Measurements from ENCODE around the gene GDI1. TPM values are rescaled to one million over a fixed set of nuclear protein-coding genes. Genes with fewer than 3 reads are reported as not detected.
"Not testable (repeated sequence)": the region's sequence is repeated elsewhere in the genome, so short reads cannot be mapped to it uniquely, and the experiment has no call there.

Gene GDI1
- total RNA-seq (2014; rRNA removed; shearing (Covaris generic)) (95.9 and 96.1 TPM in 2 replicates), polyA plus RNA-seq (2016; fragmentation: Nextera tagmentation; extraction: Ambion mirVana) (48.5 and 49.1 TPM in 2 replicates)
- long read RNA-seq, transcript GDI1-204 (11 exons, 2,474 nt): major isoform, 5 of 9 reads
- long read RNA-seq, partial matches to known transcripts: 1 of 9 reads
- long read RNA-seq, other reads (novel, unspliced or antisense): 2 of 9 reads

DNA sequence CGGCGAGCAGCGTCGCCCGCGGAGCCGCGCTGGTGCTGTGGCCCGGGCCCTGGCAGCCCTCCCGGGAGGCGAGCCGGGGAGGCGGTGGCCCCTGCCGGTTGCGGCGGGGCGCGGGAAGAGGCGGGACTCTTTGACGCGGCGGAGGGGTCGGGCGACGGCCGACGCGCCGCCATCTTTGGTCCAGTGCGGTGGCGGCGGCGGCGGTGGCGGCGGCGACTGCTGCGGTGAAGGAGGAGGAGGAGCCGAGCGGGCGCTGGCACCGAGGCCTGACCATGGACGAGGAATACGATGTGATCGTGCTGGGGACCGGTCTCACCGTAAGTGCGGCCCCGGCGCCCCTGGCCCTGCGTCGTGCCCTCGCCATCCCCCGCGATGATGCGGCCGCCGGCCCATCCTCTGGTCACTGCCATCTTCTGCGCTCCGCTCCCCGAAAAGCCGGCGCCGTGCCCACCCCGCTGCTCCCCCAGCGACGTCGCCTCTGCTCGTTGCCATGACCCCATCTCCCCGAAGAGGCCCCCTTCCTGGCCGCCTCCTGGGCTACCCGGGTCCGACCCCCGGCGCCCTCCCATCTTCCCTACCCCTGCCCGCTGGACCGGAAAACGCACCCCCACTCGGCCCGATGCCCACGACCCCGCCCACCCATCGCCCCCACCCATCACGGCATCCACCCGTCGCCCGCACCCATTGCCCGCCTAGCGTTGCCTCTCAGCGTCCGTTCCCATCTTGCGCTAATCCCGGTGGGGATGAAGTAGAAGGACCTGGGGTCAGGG lies at the start of gene GDI1:
Gene GDI1 (plus strand): TSS at position 172 of the 770 bp plus-strand sequence. CDS start 101 bp downstream, at position 273.
- Mint-ChIP-seq H3K9me3 (no peaks in the 10 kb centered on the region), H3K4me3 (peak within 1 kb of the TSS; percentile 85), H3K36me3 (ENCODE audit: low read depth) (peaks cover 34% of the 10 kb centered on the region), H3K27me3 (ENCODE audit: insufficient read depth, low read depth, poor library complexity) (peaks cover 2% of the 10 kb centered on the region), H3K27ac (peak within 1 kb of the TSS; percentile 74; the same call in 1 of the 2 replicates), H3K4me1 (peaks cover 16% of the 10 kb centered on the region)
- Histone ChIP-seq H3K4me1 (ENCODE audit: insufficient read depth) (no peaks in the 10 kb centered on the region), H3K36me3 (ENCODE audit: insufficient read depth) (no peaks in the 10 kb centered on the region), H3K4me3 (peak within 1 kb of the TSS; percentile 60), H3K9me2 (ENCODE audit: insufficient read depth) (no peaks in the 10 kb centered on the region), H3K4me2 (peak within 1 kb of the TSS; percentile 77), H3K27me3 (ENCODE audit: insufficient read depth) (no peaks in the 10 kb centered on the region), H3F3A (replicated peaks; ENCODE audit: low read depth) (no peaks in the 10 kb centered on the region), H3K79me2 (replicated peaks; ENCODE audit: insufficient read depth) (peaks cover 13% of the 10 kb centered on the region), H3K27ac (ENCODE audit: low read depth) (no peak within 1 kb of the TSS), H4K20me1 (replicated peaks; ENCODE audit: insufficient read depth) (no peaks in the 10 kb centered on the region), H2AFZ (no peak within 1 kb of the TSS)
- TF ChIP-seq, protein P1, sequence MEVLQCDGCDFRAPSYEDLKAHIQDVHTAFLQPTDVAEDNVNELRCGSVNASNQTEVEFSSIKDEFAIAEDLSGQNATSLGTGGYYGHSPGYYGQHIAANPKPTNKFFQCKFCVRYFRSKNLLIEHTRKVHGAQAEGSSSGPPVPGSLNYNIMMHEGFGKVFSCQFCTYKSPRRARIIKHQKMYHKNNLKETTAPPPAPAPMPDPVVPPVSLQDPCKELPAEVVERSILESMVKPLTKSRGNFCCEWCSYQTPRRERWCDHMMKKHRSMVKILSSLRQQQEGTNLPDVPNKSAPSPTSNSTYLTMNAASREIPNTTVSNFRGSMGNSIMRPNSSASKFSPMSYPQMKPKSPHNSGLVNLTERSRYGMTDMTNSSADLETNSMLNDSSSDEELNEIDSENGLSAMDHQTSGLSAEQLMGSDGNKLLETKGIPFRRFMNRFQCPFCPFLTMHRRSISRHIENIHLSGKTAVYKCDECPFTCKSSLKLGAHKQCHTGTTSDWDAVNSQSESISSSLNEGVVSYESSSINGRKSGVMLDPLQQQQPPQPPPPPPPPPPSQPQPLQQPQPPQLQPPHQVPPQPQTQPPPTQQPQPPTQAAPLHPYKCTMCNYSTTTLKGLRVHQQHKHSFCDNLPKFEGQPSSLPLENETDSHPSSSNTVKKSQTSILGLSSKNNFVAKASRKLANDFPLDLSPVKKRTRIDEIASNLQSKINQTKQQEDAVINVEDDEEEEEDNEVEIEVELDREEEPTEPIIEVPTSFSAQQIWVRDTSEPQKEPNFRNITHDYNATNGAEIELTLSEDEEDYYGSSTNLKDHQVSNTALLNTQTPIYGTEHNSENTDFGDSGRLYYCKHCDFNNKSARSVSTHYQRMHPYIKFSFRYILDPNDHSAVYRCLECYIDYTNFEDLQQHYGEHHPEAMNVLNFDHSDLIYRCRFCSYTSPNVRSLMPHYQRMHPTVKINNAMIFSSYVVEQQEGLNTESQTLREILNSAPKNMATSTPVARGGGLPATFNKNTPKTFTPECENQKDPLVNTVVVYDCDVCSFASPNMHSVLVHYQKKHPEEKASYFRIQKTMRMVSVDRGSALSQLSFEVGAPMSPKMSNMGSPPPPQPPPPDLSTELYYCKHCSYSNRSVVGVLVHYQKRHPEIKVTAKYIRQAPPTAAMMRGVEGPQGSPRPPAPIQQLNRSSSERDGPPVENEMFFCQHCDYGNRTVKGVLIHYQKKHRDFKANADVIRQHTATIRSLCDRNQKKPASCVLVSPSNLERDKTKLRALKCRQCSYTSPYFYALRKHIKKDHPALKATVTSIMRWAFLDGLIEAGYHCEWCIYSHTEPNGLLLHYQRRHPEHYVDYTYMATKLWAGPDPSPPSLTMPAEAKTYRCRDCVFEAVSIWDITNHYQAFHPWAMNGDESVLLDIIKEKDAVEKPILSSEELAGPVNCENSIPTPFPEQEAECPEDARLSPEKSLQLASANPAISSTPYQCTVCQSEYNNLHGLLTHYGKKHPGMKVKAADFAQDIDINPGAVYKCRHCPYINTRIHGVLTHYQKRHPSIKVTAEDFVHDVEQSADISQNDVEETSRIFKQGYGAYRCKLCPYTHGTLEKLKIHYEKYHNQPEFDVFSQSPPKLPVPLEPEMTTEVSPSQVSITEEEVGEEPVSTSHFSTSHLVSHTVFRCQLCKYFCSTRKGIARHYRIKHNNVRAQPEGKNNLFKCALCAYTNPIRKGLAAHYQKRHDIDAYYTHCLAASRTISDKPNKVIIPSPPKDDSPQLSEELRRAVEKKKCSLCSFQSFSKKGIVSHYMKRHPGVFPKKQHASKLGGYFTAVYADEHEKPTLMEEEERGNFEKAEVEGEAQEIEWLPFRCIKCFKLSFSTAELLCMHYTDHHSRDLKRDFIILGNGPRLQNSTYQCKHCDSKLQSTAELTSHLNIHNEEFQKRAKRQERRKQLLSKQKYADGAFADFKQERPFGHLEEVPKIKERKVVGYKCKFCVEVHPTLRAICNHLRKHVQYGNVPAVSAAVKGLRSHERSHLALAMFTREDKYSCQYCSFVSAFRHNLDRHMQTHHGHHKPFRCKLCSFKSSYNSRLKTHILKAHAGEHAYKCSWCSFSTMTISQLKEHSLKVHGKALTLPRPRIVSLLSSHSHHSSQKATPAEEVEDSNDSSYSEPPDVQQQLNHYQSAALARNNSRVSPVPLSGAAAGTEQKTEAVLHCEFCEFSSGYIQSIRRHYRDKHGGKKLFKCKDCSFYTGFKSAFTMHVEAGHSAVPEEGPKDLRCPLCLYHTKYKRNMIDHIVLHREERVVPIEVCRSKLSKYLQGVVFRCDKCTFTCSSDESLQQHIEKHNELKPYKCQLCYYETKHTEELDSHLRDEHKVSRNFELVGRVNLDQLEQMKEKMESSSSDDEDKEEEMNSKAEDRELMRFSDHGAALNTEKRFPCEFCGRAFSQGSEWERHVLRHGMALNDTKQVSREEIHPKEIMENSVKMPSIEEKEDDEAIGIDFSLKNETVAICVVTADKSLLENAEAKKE (CRISPR knock-in tag; IDR thresholded peaks at IDR 0.05): no peak
- TF ChIP-seq, protein P2, sequence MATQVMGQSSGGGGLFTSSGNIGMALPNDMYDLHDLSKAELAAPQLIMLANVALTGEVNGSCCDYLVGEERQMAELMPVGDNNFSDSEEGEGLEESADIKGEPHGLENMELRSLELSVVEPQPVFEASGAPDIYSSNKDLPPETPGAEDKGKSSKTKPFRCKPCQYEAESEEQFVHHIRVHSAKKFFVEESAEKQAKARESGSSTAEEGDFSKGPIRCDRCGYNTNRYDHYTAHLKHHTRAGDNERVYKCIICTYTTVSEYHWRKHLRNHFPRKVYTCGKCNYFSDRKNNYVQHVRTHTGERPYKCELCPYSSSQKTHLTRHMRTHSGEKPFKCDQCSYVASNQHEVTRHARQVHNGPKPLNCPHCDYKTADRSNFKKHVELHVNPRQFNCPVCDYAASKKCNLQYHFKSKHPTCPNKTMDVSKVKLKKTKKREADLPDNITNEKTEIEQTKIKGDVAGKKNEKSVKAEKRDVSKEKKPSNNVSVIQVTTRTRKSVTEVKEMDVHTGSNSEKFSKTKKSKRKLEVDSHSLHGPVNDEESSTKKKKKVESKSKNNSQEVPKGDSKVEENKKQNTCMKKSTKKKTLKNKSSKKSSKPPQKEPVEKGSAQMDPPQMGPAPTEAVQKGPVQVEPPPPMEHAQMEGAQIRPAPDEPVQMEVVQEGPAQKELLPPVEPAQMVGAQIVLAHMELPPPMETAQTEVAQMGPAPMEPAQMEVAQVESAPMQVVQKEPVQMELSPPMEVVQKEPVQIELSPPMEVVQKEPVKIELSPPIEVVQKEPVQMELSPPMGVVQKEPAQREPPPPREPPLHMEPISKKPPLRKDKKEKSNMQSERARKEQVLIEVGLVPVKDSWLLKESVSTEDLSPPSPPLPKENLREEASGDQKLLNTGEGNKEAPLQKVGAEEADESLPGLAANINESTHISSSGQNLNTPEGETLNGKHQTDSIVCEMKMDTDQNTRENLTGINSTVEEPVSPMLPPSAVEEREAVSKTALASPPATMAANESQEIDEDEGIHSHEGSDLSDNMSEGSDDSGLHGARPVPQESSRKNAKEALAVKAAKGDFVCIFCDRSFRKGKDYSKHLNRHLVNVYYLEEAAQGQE (IDR thresholded peaks at IDR 0.05; ENCODE audit: unreplicated experiment): no peak
- peak; percentile 41; the same call in 1 of the 2 replicates for TF ChIP-seq POLR2AphosphoS5 (IDR thresholded peaks at IDR 0.05; ENCODE audit: low read depth)
- no peak for TF ChIP-seq CREB1 (CRISPR knock-in tag; IDR thresholded peaks at IDR 0.05; ENCODE audit: low read depth)
- TF ChIP-seq EZH2 (IDR thresholded peaks at IDR 0.05; ENCODE audit: low read depth, unreplicated experiment): no peak
- TF ChIP-seq EZH2phosphoT487 (IDR thresholded peaks at IDR 0.05; ENCODE audit: unreplicated experiment): no peak
- ATAC-seq (peak; percentile 55), DNase-seq (ENCODE audit: low spot score) (peak; percentile 54)

DNA sequence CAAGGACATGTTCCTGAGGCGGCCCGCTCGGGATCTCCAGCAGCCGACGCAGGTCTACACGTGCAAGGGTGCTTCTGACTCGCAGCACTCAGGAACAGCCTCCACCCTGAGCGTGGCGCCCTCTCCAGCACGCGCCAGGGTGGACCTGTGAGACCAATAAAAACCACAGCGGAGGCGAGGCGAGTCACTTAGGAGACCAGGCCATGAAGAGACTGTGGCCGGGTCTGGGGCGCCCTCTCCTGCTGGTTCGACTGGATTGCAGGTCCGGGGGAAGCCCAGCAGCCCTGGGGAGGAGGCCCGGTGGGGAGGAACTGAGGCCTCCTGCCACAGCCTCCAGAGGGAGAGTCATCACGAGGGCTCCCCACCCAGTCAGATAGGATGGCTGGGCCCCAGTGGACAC lies 48.9 kb upstream of the GDI1 start:
- not testable (repeated sequence) for H3K4me1 ChIP-seq (ENCODE audit: insufficient read depth); H3K4me3 ChIP-seq; H3K4me3 Mint-ChIP-seq; H4K20me1 ChIP-seq (replicated peaks; ENCODE audit: insufficient read depth); H3K79me2 ChIP-seq (replicated peaks; ENCODE audit: insufficient read depth); H3F3A ChIP-seq (replicated peaks; ENCODE audit: low read depth); H3K9me3 Mint-ChIP-seq; H3K27ac ChIP-seq (ENCODE audit: low read depth); H3K4me2 ChIP-seq; H3K27ac Mint-ChIP-seq; H3K36me3 ChIP-seq (ENCODE audit: insufficient read depth); DNase-seq (ENCODE audit: low spot score); H2AFZ ChIP-seq; H3K27me3 Mint-ChIP-seq (ENCODE audit: insufficient read depth, low read depth, poor library complexity); H3K27me3 ChIP-seq (ENCODE audit: insufficient read depth); H3K9me2 ChIP-seq (ENCODE audit: insufficient read depth); H3K36me3 Mint-ChIP-seq (ENCODE audit: low read depth); H3K4me1 Mint-ChIP-seq
- peak; percentile 20 for ATAC-seq
